Astrocyte (in vitro differentiated cells and primary cell): ENCODE results near the gene PHKG2. TPM values are rescaled to one million over a fixed set of nuclear protein-coding genes. Genes with fewer than 3 reads are reported as not detected.

ENCODE experiments used
- DNase-seq: peaks from one replicate; pipeline ENCODE4 v3.0.0-alpha.2; 2010; ENCODE audit warnings: low read depth
- FAIRE-seq: peaks from 2 replicates; lab custom pipeline; 2011; peaks lifted over from hg19 to GRCh38; lab: Jason Lieb, UNC
- H2AFZ ChIP-seq: 2 replicates; pipeline ENCODE4 v1.6.0; 2012; ENCODE audit warnings: low read depth, low read length, inconsistent platforms
- H3K27ac ChIP-seq: 2 replicates; pipeline ENCODE4 v1.5.1; 2011; ENCODE audit warnings: low read depth, low read length, inconsistent platforms
- H3K27me3 ChIP-seq: 2 replicates; pipeline ENCODE4 v1.6.0; 2011; ENCODE audit warnings: low read length, inconsistent platforms; ENCODE audit not compliant: insufficient read depth
- H3K36me3 ChIP-seq: 2 replicates; pipeline ENCODE4 v1.5.1; 2011; ENCODE audit warnings: low read length, inconsistent platforms; ENCODE audit not compliant: insufficient read depth
- H3K4me1 ChIP-seq: 2 replicates; pipeline ENCODE4 v1.5.1; 2011; ENCODE audit warnings: low read length, inconsistent platforms; ENCODE audit not compliant: insufficient read depth
- H3K4me2 ChIP-seq: 2 replicates; pipeline ENCODE4 v1.6.0; 2012; ENCODE audit warnings: low read length, inconsistent platforms
- H3K4me3 ChIP-seq: 2 replicates; pipeline ENCODE4 v1.5.1; 2011; ENCODE audit warnings: low read depth, mild to moderate bottlenecking, low read length, inconsistent platforms; ENCODE audit not compliant: insufficient read depth
- H3K79me2 ChIP-seq: 2 replicates; pipeline ENCODE4 v1.6.0; 2012; ENCODE audit warnings: mild to moderate bottlenecking, low read length, inconsistent platforms; ENCODE audit not compliant: insufficient read depth
- H3K9ac ChIP-seq: 2 replicates; pipeline ENCODE4 v1.6.0; 2012; ENCODE audit warnings: mild to moderate bottlenecking, low read length, inconsistent platforms
- H3K9me3 ChIP-seq: 2 replicates; pipeline ENCODE4 v1.5.1; 2012; ENCODE audit warnings: low read depth, mild to moderate bottlenecking, low read length, inconsistent platforms; ENCODE audit not compliant: insufficient read depth
- H4K20me1 ChIP-seq: 2 replicates; pipeline ENCODE4 v1.6.0; 2012; ENCODE audit warnings: low read length, inconsistent platforms; ENCODE audit not compliant: insufficient read depth
- H3K27ac Mint-ChIP-seq: one replicate; pipeline ENCODE4 v1.8.0; 2021; ENCODE audit warnings: mild to moderate bottlenecking, mixed read lengths; ENCODE audit not compliant: unreplicated experiment
- H3K27me3 Mint-ChIP-seq: one replicate; pipeline ENCODE4 v1.8.0; 2021; ENCODE audit warnings: low read depth, mixed read lengths; ENCODE audit not compliant: unreplicated experiment
- H3K36me3 Mint-ChIP-seq: one replicate; pipeline ENCODE4 v1.8.0; 2021; ENCODE audit warnings: low read depth, mixed read lengths; ENCODE audit not compliant: unreplicated experiment
- H3K4me1 Mint-ChIP-seq: one replicate; pipeline ENCODE4 v1.8.0; 2021; ENCODE audit warnings: low read depth, mixed read lengths; ENCODE audit not compliant: unreplicated experiment
- H3K4me3 Mint-ChIP-seq: one replicate; pipeline ENCODE4 v1.8.0; 2021; ENCODE audit warnings: mild to moderate bottlenecking, moderate library complexity, mixed read lengths; ENCODE audit not compliant: unreplicated experiment
- H3K9me3 Mint-ChIP-seq: one replicate; pipeline ENCODE4 v1.8.0; 2021; ENCODE audit warnings: mild to moderate bottlenecking, mixed read lengths; ENCODE audit not compliant: unreplicated experiment
- EZH2 ChIP-seq: IDR thresholded peaks from 2 replicates; pipeline ENCODE4 v1.6.1; 2012; ENCODE audit warnings: mild to moderate bottlenecking, low read length, inconsistent platforms; ENCODE audit not compliant: insufficient read depth
- total RNA-seq: library from RNA; stranded (reverse); gene quantifications from 2 replicates; pipeline ENCODE4 v1.2.1, GENCODE V29; 2021
- TF ChIP-seq, protein P1 (sequence below): IDR thresholded peaks from 2 replicates; pipeline ENCODE4 v1.5.1; 2011; ENCODE audit warnings: low read depth, mild to moderate bottlenecking, inconsistent platforms, low read length, moderate library complexity; ENCODE audit not compliant: insufficient read depth

PHKG2 gene
- total RNA-seq, 1 donor from 2014 or later, result 34.2 TPM

GRCh38 chr16:30724641-30725417 lies 23.4 kb upstream of the PHKG2 start:
- Mint-ChIP-seq H3K27ac (no peak overlapping the region), H3K4me1 (no peaks in the 10 kb centered on the region), H3K4me3 (no peak overlapping the region), H3K9me3 (no peaks in the 10 kb centered on the region), H3K27me3 (no peaks in the 10 kb centered on the region), H3K36me3 (peaks cover 45% of the 10 kb centered on the region)
- Histone ChIP-seq H3K4me2 (no peak overlapping the region), H4K20me1 (peaks cover 90% of the 10 kb centered on the region), H3K27ac (no peak overlapping the region), H2AFZ (no peak overlapping the region), H3K36me3 (peaks cover 59% of the 10 kb centered on the region), H3K4me1 (no peaks in the 10 kb centered on the region), H3K79me2 (peaks cover 71% of the 10 kb centered on the region), H3K9ac (no peak overlapping the region), H3K4me3 (no peak overlapping the region), H3K9me3 (no peaks in the 10 kb centered on the region), H3K27me3 (no peaks in the 10 kb centered on the region)
- DNase-seq, result no peak
- TF ChIP-seq, protein P1, sequence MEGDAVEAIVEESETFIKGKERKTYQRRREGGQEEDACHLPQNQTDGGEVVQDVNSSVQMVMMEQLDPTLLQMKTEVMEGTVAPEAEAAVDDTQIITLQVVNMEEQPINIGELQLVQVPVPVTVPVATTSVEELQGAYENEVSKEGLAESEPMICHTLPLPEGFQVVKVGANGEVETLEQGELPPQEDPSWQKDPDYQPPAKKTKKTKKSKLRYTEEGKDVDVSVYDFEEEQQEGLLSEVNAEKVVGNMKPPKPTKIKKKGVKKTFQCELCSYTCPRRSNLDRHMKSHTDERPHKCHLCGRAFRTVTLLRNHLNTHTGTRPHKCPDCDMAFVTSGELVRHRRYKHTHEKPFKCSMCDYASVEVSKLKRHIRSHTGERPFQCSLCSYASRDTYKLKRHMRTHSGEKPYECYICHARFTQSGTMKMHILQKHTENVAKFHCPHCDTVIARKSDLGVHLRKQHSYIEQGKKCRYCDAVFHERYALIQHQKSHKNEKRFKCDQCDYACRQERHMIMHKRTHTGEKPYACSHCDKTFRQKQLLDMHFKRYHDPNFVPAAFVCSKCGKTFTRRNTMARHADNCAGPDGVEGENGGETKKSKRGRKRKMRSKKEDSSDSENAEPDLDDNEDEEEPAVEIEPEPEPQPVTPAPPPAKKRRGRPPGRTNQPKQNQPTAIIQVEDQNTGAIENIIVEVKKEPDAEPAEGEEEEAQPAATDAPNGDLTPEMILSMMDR, result no peak
- no peak for TF ChIP-seq EZH2
- no peak for FAIRE-seq

GRCh38 chr16:30725418-30725792 lies 22.8 kb upstream of the PHKG2 start:
- Histone ChIP-seq H3K27me3 (no peaks in the 10 kb centered on the region), H3K4me1 (no peaks in the 10 kb centered on the region), H4K20me1 (peaks cover 88% of the 10 kb centered on the region), H3K27ac (no peak overlapping the region), H3K9me3 (no peaks in the 10 kb centered on the region), H3K36me3 (peaks cover 57% of the 10 kb centered on the region), H3K9ac (no peak overlapping the region), H3K4me2 (no peak overlapping the region), H3K4me3 (no peak overlapping the region), H3K79me2 (peaks cover 65% of the 10 kb centered on the region), H2AFZ (no peak overlapping the region)
- Mint-ChIP-seq H3K4me1 (no peaks in the 10 kb centered on the region), H3K27ac (no peak overlapping the region), H3K4me3 (no peak overlapping the region), H3K36me3 (peaks cover 39% of the 10 kb centered on the region), H3K9me3 (no peaks in the 10 kb centered on the region), H3K27me3 (no peaks in the 10 kb centered on the region)
- TF ChIP-seq, protein P1, result no peak
- TF ChIP-seq EZH2, result no peak
- no peak for FAIRE-seq
- DNase-seq, result no peak

DNA sequence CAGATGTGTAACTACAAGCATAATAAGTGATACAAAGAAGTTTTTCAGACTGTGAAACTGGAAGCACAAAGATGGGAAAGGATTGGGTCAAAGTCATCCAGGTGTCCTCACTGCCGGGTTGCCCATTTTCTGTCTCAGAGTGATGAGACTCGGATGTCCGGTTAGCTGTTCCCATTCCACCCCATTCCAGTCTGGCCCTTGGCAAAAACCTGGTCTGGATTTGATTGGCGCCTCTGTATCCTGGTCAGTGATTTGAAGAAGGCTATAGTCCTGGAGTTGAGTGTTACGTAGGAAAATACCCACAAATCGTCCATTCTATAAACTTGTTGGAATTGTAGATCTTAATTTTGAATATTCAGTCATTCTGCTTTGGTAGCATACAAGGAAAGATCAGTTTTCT lies 19.9 kb upstream of the PHKG2 start:
- no peak overlapping the region for H3K27ac ChIP-seq
- no peaks in the 10 kb centered on the region for H3K9me3 ChIP-seq
- Mint-ChIP-seq H3K4me1 (no peaks in the 10 kb centered on the region), H3K27me3 (no peaks in the 10 kb centered on the region), H3K4me3 (no peak overlapping the region), H3K9me3 (no peaks in the 10 kb centered on the region), H3K36me3 (peaks cover 29% of the 10 kb centered on the region), H3K27ac (no peak overlapping the region)
- no peak overlapping the region for H3K4me3 ChIP-seq
- FAIRE-seq (no peak), DNase-seq (no peak)
- H2AFZ ChIP-seq, result no peak overlapping the region
- peaks cover 47% of the 10 kb centered on the region for H3K36me3 ChIP-seq
- H3K4me2 ChIP-seq, result no peak overlapping the region
- H3K9ac ChIP-seq, result no peak overlapping the region
- peaks cover 54% of the 10 kb centered on the region for H3K79me2 ChIP-seq
- H4K20me1 ChIP-seq, result peaks cover 61% of the 10 kb centered on the region
- no peaks in the 10 kb centered on the region for H3K4me1 ChIP-seq
- TF ChIP-seq EZH2, result no peak
- TF ChIP-seq, protein P1, result no peak
- H3K27me3 ChIP-seq, result no peaks in the 10 kb centered on the region
